H1 (cell line): ENCODE data around the gene COX7A1. TPM values are rescaled to one million over a fixed set of nuclear protein-coding genes. Genes with fewer than 3 reads are reported as not detected.

Source experiments
- FOSL1 ChIP-seq: IDR thresholded peaks from 2 replicates; pipeline ENCODE4 v1.6.1; 2011; ENCODE audit warnings: mild to moderate bottlenecking, low read depth, low read length, moderate library complexity; ENCODE audit not compliant: insufficient read depth
- GTF2F1 ChIP-seq: IDR thresholded peaks from 2 replicates; pipeline ENCODE4 v1.6.1; 2012; ENCODE audit warnings: low read depth, low read length, improper control_type of control experiment, borderline replicate concordance
- RXRA ChIP-seq: IDR thresholded peaks from 2 replicates; pipeline ENCODE4 v1.6.1; 2011; ENCODE audit warnings: low read depth, mild to moderate bottlenecking, low read length, moderate library complexity; ENCODE audit not compliant: insufficient read depth
- polyA plus RNA-seq, 7 experiments: library from polyadenylated mRNA; depleted of rRNA in 3 of 7; stranded (reverse) in 5 of 7; unstranded in 2 of 7; fragments of >200 nt in 5 of 7; fragments of 200-250 nt in 2 of 7; gene quantifications; 1 replicate in 5 of 7; 2 replicates in 1 of 7; 4 replicates in 1 of 7; pipeline versions ENCODE4 v1.2.1 to v1.2.3, GENCODE V29; 2011 to 2013; ENCODE audit warnings: missing spikeins in 2 of 7, mixed read lengths in 2 of 7
- total RNA-seq: library from RNA; stranded (reverse); fragmentation: NEBNext Ultra II Directional; extraction: Animal tissue kit (Norgen Biotek cat#: 25700); gene quantifications from 2 replicates; pipeline ENCODE4 v1.2.1, GENCODE V29; 2021

Gene COX7A1
- total and polyA plus RNA-seq, 2 of the 8 experiments (the other 6 are each of a cell fraction or from before 2014, with no cell fraction given): 0.60 TPM

GRCh38 chr19:36106991-36107390 is 45.3 kb downstream of the COX7A1 start (continued):
- TF ChIP-seq RXRA (no peak), FOSL1 (no peak), GTF2F1 (no peak)
